ENCODE results near the gene DIABLO.
A peak's percentile ranks its signal among the peaks of the same experiment; 100 is the strongest.

The DIABLO gene

DNA sequence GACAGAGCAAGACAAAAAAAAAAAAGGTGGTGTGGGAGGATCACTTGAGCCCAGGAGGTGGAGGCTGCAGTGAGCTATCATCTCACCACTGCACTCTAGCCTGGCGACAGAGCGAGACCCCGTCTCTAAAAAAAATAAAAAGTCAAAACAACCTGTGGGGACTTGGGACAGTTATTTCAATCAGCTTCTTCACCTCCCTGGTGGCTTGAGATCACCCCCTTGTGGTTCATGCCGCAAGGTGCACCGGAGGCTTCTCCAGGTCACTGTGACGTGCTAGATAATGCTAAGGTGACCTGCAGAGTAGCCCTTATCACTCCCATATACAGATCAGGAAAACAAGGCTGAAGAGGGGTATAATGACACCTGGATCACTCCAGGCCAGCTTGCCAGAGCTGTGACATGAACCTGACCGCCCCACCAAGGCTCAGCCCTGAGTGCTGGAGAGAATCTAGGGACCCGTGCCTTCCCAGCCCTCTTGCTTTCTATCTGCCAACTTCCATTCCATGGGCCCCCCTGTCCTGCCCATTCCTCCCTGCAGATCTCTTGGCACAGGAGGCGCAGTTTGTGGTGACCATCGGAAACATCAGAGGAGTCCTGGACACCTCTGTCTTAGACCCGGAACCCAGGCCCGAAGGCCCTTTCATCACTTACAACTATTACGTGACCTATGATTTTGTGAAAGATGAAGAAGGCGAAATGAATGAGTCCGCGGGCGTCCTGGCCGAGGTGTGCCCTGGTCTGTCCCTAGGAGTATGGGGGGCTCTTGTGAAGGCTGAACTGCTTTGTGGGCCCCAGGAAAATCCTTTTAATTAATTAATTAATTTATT is 34.8 kb downstream of the DIABLO start:
- Histone ChIP-seq H3K27me3 (ENCODE audit: low read depth, low read length) (peaks cover 6% of the 10 kb centered on the region; the same call in 1 of the 2 replicates), H3K9ac (ENCODE audit: low read length) (no peak overlapping the region), H3K4me2 (ENCODE audit: low read length) (peak overlapping the region; percentile 24), H3K4me3 (ENCODE audit: low read length) (no peak overlapping the region), H3K36me3 (replicated peaks; ENCODE audit: low read depth, low read length) (no peaks in the 10 kb centered on the region), H3K4me1 (ENCODE audit: low read length) (no peaks in the 10 kb centered on the region), H4K20me1 (ENCODE audit: insufficient read depth, low read length) (no peaks in the 10 kb centered on the region), H3K9me3 (ENCODE audit: insufficient read depth, low read length) (no peaks in the 10 kb centered on the region), H3K27ac (ENCODE audit: low read length) (no peak overlapping the region), H2AFZ (ENCODE audit: low read depth, low read length) (no peak overlapping the region), H3K79me2 (ENCODE audit: low read length) (no peaks in the 10 kb centered on the region)
- TF ChIP-seq, protein P1, sequence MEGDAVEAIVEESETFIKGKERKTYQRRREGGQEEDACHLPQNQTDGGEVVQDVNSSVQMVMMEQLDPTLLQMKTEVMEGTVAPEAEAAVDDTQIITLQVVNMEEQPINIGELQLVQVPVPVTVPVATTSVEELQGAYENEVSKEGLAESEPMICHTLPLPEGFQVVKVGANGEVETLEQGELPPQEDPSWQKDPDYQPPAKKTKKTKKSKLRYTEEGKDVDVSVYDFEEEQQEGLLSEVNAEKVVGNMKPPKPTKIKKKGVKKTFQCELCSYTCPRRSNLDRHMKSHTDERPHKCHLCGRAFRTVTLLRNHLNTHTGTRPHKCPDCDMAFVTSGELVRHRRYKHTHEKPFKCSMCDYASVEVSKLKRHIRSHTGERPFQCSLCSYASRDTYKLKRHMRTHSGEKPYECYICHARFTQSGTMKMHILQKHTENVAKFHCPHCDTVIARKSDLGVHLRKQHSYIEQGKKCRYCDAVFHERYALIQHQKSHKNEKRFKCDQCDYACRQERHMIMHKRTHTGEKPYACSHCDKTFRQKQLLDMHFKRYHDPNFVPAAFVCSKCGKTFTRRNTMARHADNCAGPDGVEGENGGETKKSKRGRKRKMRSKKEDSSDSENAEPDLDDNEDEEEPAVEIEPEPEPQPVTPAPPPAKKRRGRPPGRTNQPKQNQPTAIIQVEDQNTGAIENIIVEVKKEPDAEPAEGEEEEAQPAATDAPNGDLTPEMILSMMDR (IDR thresholded peaks at IDR 0.05; ENCODE audit: low read depth, low read length), result peak; percentile 88
- no peak for TF ChIP-seq EZH2phosphoT487 (IDR thresholded peaks at IDR 0.05; ENCODE audit: low read depth)

DNA sequence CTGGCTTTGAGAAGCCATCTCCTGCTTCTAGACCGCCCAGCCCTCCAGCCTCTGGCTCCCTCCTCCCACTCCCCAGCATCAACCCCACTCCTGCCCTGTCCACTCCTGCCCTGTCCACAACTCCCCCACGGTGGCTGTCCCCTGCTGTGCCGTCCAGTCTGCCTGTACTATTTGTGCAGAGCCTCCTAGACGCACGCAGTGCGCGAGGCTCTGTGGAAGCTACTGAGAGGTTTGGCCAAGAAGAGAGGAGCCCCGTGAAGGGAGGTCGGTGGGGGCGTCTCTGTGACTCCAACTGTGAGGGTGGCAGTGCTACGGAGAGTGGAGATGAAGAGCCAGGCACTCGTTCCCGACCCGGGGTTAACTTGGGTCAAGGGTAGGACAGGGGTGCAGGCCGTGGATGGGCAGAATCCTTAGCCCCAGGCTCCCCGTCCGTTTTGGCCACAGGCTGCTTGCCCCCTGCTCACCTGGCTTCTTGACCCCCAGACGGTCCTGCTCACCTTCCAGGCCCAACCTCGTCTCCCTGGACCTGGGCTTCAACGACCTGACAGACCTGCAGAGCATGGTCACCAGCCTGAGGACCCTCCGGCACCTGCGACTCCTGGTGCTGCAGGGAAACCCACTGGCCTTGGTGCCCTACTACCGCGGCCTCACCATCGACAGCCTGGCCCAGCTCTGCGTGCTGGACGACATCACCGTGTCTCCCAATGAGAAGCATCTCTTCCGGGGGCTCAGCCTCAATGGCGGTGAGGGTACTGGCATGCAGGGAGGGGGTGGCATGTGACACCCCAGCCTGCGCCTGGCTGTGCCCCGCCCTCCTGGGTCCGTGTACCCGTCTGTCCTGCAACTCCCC is 36.0 kb downstream of the DIABLO start:
- H2AFZ ChIP-seq (ENCODE audit: low read depth, low read length), result no peak overlapping the region
- H3K4me1 ChIP-seq (ENCODE audit: low read length), result no peaks in the 10 kb centered on the region
- no peak overlapping the region for H3K27ac ChIP-seq (ENCODE audit: low read length)
- TF ChIP-seq, protein P1 (IDR thresholded peaks at IDR 0.05; ENCODE audit: low read depth, low read length), result no peak
- no peak for TF ChIP-seq EZH2phosphoT487 (IDR thresholded peaks at IDR 0.05; ENCODE audit: low read depth)
- H3K27me3 ChIP-seq (ENCODE audit: low read depth, low read length), result peaks cover 3% of the 10 kb centered on the region; the same call in 1 of the 2 replicates
- H3K4me3 ChIP-seq (ENCODE audit: low read length), result no peak overlapping the region
- H3K9me3 ChIP-seq (ENCODE audit: insufficient read depth, low read length), result no peaks in the 10 kb centered on the region
- H3K79me2 ChIP-seq (ENCODE audit: low read length), result no peaks in the 10 kb centered on the region
- H3K36me3 ChIP-seq (replicated peaks; ENCODE audit: low read depth, low read length), result no peaks in the 10 kb centered on the region
- H3K9ac ChIP-seq (ENCODE audit: low read length), result no peak overlapping the region
- no peak overlapping the region for H3K4me2 ChIP-seq (ENCODE audit: low read length)
- no peaks in the 10 kb centered on the region for H4K20me1 ChIP-seq (ENCODE audit: insufficient read depth, low read length)

DNA sequence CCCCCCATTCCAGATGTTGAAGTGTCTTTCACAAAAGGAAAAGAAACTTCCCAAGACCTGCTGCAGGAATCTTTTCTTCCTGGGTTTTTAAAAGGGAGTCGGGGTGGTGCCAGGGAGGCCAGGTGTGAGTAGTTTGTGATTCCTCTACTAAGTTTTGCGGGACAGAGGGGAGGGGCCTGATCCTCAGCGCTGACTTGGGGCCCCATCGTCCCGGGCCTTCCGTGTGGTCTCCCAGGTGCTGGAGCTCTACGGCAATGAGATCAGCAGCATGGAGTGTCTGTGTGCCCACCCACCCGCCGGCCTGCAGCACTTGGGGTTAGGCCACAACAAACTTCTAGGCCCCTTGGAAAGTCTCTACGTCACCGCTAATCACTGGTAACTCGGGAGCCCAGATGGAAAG is 38.4 kb downstream of the DIABLO start:
- no peak overlapping the region for H3K9ac ChIP-seq (ENCODE audit: low read length)
- no peak overlapping the region for H3K4me2 ChIP-seq (ENCODE audit: low read length)
- no peaks in the 10 kb centered on the region for H3K27me3 ChIP-seq (ENCODE audit: low read depth, low read length)
- no peak overlapping the region for H2AFZ ChIP-seq (ENCODE audit: low read depth, low read length)
- no peaks in the 10 kb centered on the region for H3K36me3 ChIP-seq (replicated peaks; ENCODE audit: low read depth, low read length)
- 0 out of 2 replicates have a peak, but pooled peaks cover 3% of the 10 kb centered on the region for H3K4me1 ChIP-seq (ENCODE audit: low read length)
- H4K20me1 ChIP-seq (ENCODE audit: insufficient read depth, low read length), result no peaks in the 10 kb centered on the region
- no peaks in the 10 kb centered on the region for H3K9me3 ChIP-seq (ENCODE audit: insufficient read depth, low read length)
- H3K79me2 ChIP-seq (ENCODE audit: low read length), result no peaks in the 10 kb centered on the region
- H3K27ac ChIP-seq (ENCODE audit: low read length), result no peak overlapping the region
- no peak overlapping the region for H3K4me3 ChIP-seq (ENCODE audit: low read length)
- TF ChIP-seq EZH2phosphoT487 (IDR thresholded peaks at IDR 0.05; ENCODE audit: low read depth), result no peak
- TF ChIP-seq, protein P1 (IDR thresholded peaks at IDR 0.05; ENCODE audit: low read depth, low read length), result no peak

Data from OCI-LY3 (cell line).